ENCODE measurements around the gene CEP170. TPM values are rescaled to one million over a fixed set of nuclear protein-coding genes. Genes with fewer than 3 reads are reported as not detected.

The CEP170 gene
- total and polyA plus RNA-seq, 5 donors from 2014 or later, result 6.8 to 35.5 (median 9.0) TPM

DNA sequence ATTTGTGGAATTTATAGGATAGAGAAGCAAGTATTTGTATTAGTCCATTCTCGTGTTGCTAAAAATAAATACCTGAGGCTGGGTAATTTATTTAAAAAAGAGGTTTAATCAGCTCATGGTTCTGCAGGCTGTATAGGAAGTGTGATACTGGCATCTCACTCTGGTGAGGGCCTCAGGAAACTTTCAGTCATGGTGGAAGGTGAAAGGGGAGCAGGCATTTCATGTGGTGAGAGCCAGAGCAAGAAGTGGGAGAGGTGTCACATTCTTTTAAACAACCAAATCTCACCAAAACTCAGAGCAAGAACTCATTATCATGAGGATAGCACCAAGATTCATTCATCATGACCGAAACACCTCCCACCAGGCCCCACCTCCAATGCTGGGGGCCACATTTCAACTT lies 18.9 kb upstream of the CEP170 start:
- peaks cover 45% of the 10 kb centered on the region for H3K36me3 Mint-ChIP-seq
- no peak for ATAC-seq (ENCODE audit: low read depth in 2 of 2)

DNA sequence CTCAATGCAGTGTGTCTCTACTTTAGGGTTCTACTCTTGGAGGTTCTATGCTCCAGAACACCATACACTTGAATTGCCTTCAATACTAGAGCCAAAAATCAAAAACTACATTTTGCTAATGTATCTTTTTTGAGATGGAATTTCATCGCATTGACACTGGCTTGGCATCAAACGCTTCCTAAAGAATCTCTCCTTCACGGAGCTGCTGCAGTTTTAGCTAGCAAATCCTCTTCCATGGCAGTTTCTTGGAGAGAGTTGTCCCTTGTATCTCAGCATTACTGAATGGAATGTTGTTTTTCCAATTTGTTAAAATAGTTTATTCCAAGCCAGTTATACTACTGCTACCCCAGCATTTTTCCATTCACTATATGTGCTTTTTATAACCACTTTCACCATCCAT lies 18.4 kb upstream of the CEP170 start:
- peaks cover 44% of the 10 kb centered on the region for H3K36me3 Mint-ChIP-seq

More for the DNA sequence above, 18.9 kb upstream of the CEP170 start:
- DNase-seq, result no peak
- Histone ChIP-seq H3K4me3 (ENCODE audit: low read depth, low read length) (no peak overlapping the region), H3K27ac (ENCODE audit: insufficient read depth, low read length, poor library complexity, severe bottlenecking) (no peak overlapping the region), H3K4me1 (ENCODE audit: control insufficient read depth, insufficient read depth, low read length, poor library complexity, severe bottlenecking) (no peaks in the 10 kb centered on the region), H3K9me3 (ENCODE audit: control insufficient read depth in 2 of 2, low read length in 2 of 2) (no peaks in the 10 kb centered on the region), H3K27me3 (ENCODE audit: control insufficient read depth, insufficient read depth, low read length) (no peaks in the 10 kb centered on the region), H3K36me3 (ENCODE audit: control insufficient read depth, insufficient read depth, low read length) (peaks cover 53% of the 10 kb centered on the region)
- no peaks in the 10 kb centered on the region for H3K9me3 Mint-ChIP-seq
- H3K4me1 Mint-ChIP-seq, result peaks cover 7 to 19% (median 11%) of the 10 kb centered on the region in 4 donors
- peak overlapping the region in 1 of 3 donors; percentile 59 for H3K27ac Mint-ChIP-seq
- peaks cover 4% of the 10 kb centered on the region for H3K27me3 Mint-ChIP-seq
- H3K4me3 Mint-ChIP-seq, result no peak overlapping the region

DNA sequence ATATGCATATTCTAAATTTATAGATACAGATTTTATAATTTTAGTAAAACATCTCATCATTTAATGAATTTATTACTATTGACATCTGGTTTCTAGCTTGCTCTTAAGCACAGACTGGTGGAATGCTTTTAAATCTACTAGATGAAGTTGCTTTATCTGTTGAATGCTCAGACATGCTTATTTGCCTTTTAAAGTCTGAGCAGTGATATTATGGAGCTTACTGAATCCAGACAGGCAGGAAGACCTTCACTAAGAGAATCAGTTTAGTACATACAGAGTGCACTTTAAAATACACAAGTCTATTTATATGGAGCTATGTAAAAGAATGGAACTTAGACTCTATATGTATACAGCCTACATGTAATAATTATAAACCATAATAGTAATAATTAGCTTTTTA lies 17.3 kb upstream of the CEP170 start:
- ATAC-seq (ENCODE audit: low read depth in 2 of 2) (no peak), DNase-seq (no peak)
- Histone ChIP-seq H3K36me3 (ENCODE audit: control insufficient read depth, insufficient read depth, low read length) (peaks cover 45% of the 10 kb centered on the region), H3K4me1 (ENCODE audit: control insufficient read depth, insufficient read depth, low read length, poor library complexity, severe bottlenecking) (no peaks in the 10 kb centered on the region), H3K9me3 (ENCODE audit: control insufficient read depth in 2 of 2, low read length in 2 of 2) (no peaks in the 10 kb centered on the region), H3K27ac (ENCODE audit: insufficient read depth, low read length, poor library complexity, severe bottlenecking) (no peak overlapping the region), H3K27me3 (ENCODE audit: control insufficient read depth, insufficient read depth, low read length) (no peaks in the 10 kb centered on the region), H3K4me3 (ENCODE audit: low read depth, low read length) (no peak overlapping the region)
- H3K27ac Mint-ChIP-seq, result no peak overlapping the region
- peaks cover 46% of the 10 kb centered on the region for H3K36me3 Mint-ChIP-seq
- H3K4me3 Mint-ChIP-seq, result no peak overlapping the region
- peaks cover 4% of the 10 kb centered on the region for H3K27me3 Mint-ChIP-seq
- H3K4me1 Mint-ChIP-seq, result peaks cover 12 to 20% (median 17%) of the 10 kb centered on the region in 4 donors
- H3K9me3 Mint-ChIP-seq, result no peaks in the 10 kb centered on the region

More for the DNA sequence above, 18.4 kb upstream of the CEP170 start:
- Histone ChIP-seq H3K9me3 (ENCODE audit: control insufficient read depth in 2 of 2, low read length in 2 of 2) (no peaks in the 10 kb centered on the region), H3K4me3 (ENCODE audit: low read depth, low read length) (no peak overlapping the region), H3K4me1 (ENCODE audit: control insufficient read depth, insufficient read depth, low read length, poor library complexity, severe bottlenecking) (no peaks in the 10 kb centered on the region), H3K27ac (ENCODE audit: insufficient read depth, low read length, poor library complexity, severe bottlenecking) (no peak overlapping the region), H3K36me3 (ENCODE audit: control insufficient read depth, insufficient read depth, low read length) (peaks cover 49% of the 10 kb centered on the region), H3K27me3 (ENCODE audit: control insufficient read depth, insufficient read depth, low read length) (no peaks in the 10 kb centered on the region)
- Mint-ChIP-seq H3K27ac (no peak overlapping the region), H3K4me3 (no peak overlapping the region), H3K4me1 (peaks cover 7 to 19% (median 13%) of the 10 kb centered on the region in 4 donors), H3K27me3 (peaks cover 4% of the 10 kb centered on the region), H3K9me3 (no peaks in the 10 kb centered on the region)
- DNase-seq, result no peak
- no peak for ATAC-seq (ENCODE audit: low read depth in 2 of 2)

DNA sequence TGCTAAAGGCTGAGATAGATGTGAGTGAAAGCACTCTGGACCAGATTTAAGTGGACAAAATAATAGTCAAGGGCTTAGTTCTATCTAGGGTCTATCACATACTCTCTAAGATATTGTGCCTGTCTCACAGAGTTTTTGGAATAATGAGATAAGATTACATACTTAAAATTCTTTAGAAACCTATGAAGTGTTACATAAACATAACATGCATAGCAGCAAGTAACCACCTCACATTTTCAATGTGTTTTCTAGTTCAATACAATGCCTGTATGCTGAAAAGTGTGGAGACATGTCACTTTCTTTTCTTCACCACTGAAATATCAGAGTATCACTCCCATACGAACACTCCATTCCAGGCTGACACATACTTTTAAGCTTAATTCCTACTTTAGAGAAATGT lies 16.9 kb upstream of the CEP170 start:
- peaks cover 42% of the 10 kb centered on the region for H3K36me3 Mint-ChIP-seq
- H3K27ac Mint-ChIP-seq, result no peak overlapping the region
- no peak overlapping the region for H3K4me3 Mint-ChIP-seq
- Histone ChIP-seq H3K9me3 (ENCODE audit: control insufficient read depth in 2 of 2, low read length in 2 of 2) (no peaks in the 10 kb centered on the region), H3K27me3 (ENCODE audit: control insufficient read depth, insufficient read depth, low read length) (no peaks in the 10 kb centered on the region), H3K4me3 (ENCODE audit: low read depth, low read length) (no peak overlapping the region), H3K4me1 (ENCODE audit: control insufficient read depth, insufficient read depth, low read length, poor library complexity, severe bottlenecking) (no peaks in the 10 kb centered on the region), H3K36me3 (ENCODE audit: control insufficient read depth, insufficient read depth, low read length) (peaks cover 42% of the 10 kb centered on the region), H3K27ac (ENCODE audit: insufficient read depth, low read length, poor library complexity, severe bottlenecking) (no peak overlapping the region)
- no peak for ATAC-seq (ENCODE audit: low read depth in 2 of 2)
- DNase-seq, result no peak
- H3K4me1 Mint-ChIP-seq, result peaks cover 12 to 20% (median 15%) of the 10 kb centered on the region in 4 donors
- H3K9me3 Mint-ChIP-seq, result no peaks in the 10 kb centered on the region
- H3K27me3 Mint-ChIP-seq, result peaks cover 4% of the 10 kb centered on the region

GRCh38 chr1:243270097-243270864 lies 15.2 kb upstream of the CEP170 start:
- peaks cover 29% of the 10 kb centered on the region for H3K36me3 ChIP-seq (ENCODE audit: control insufficient read depth, insufficient read depth, low read length)
- no peak overlapping the region for H3K4me3 Mint-ChIP-seq
- ATAC-seq (ENCODE audit: low read depth in 2 of 2), result no peak
- peaks cover 12 to 20% (median 15%) of the 10 kb centered on the region in 4 donors for H3K4me1 Mint-ChIP-seq
- peaks cover 29% of the 10 kb centered on the region for H3K36me3 Mint-ChIP-seq
- no peak overlapping the region for H3K4me3 ChIP-seq (ENCODE audit: low read depth, low read length)
- H3K27ac Mint-ChIP-seq, result peak overlapping the region in 1 of 3 donors; percentile 50
- H3K9me3 ChIP-seq (ENCODE audit: control insufficient read depth in 2 of 2, low read length in 2 of 2), result no peaks in the 10 kb centered on the region
- H3K9me3 Mint-ChIP-seq, result no peaks in the 10 kb centered on the region
- no peak for DNase-seq
- H3K27me3 Mint-ChIP-seq, result no peaks in the 10 kb centered on the region
- H3K27me3 ChIP-seq (ENCODE audit: control insufficient read depth, insufficient read depth, low read length), result no peaks in the 10 kb centered on the region
- H3K27ac ChIP-seq (ENCODE audit: insufficient read depth, low read length, poor library complexity, severe bottlenecking), result no peak overlapping the region
- H3K4me1 ChIP-seq (ENCODE audit: control insufficient read depth, insufficient read depth, low read length, poor library complexity, severe bottlenecking), result no peaks in the 10 kb centered on the region

DNA sequence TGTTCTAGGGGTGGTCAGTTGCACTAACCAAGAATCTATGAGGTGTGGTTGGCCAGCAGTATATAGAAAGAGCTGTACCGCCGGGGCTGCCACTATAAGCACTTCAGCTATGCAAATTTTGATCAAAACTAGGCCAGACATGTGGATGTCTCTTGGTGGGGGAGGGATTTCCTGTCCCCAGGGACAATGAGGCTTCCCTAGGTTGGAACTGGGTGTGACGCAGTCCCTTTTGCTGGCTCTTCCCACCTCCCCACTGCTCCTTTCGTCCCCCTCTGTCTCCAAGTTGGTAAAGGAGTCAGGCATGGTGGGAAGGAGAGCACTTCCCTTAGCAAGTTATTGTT lies 14.3 kb upstream of the CEP170 start:
- Histone ChIP-seq H3K4me1 (ENCODE audit: control insufficient read depth, insufficient read depth, low read length, poor library complexity, severe bottlenecking) (no peaks in the 10 kb centered on the region), H3K36me3 (ENCODE audit: control insufficient read depth, insufficient read depth, low read length) (peaks cover 21% of the 10 kb centered on the region), H3K27ac (ENCODE audit: insufficient read depth, low read length, poor library complexity, severe bottlenecking) (no peak overlapping the region), H3K4me3 (ENCODE audit: low read depth, low read length) (no peak overlapping the region), H3K9me3 (ENCODE audit: control insufficient read depth in 2 of 2, low read length in 2 of 2) (no peaks in the 10 kb centered on the region), H3K27me3 (ENCODE audit: control insufficient read depth, insufficient read depth, low read length) (no peaks in the 10 kb centered on the region)
- Mint-ChIP-seq H3K4me3 (no peak overlapping the region), H3K36me3 (peaks cover 23% of the 10 kb centered on the region), H3K4me1 (peaks cover 17 to 29% (median 20%) of the 10 kb centered on the region in 4 donors), H3K27ac (no peak overlapping the region), H3K27me3 (no peaks in the 10 kb centered on the region), H3K9me3 (no peaks in the 10 kb centered on the region)
- DNase-seq, result no peak
- no peak for ATAC-seq (ENCODE audit: low read depth in 2 of 2)

- Mint-ChIP-seq H3K4me1 (peaks cover 17 to 34% (median 21%) of the 10 kb centered on the region in 4 donors), H3K9me3 (no peaks in the 10 kb centered on the region), H3K27me3 (no peaks in the 10 kb centered on the region), H3K27ac (peak overlapping the region in 1 of 3 donors; percentile 58), H3K4me3 (no peak overlapping the region), H3K36me3 (peaks cover 20% of the 10 kb centered on the region)
- H3K27me3 ChIP-seq (ENCODE audit: control insufficient read depth, insufficient read depth, low read length), result no peaks in the 10 kb centered on the region
- ATAC-seq (ENCODE audit: low read depth in 2 of 2) (no peak), DNase-seq (no peak)
- no peak overlapping the region for H3K27ac ChIP-seq (ENCODE audit: insufficient read depth, low read length, poor library complexity, severe bottlenecking)
- no peaks in the 10 kb centered on the region for H3K9me3 ChIP-seq (ENCODE audit: control insufficient read depth in 2 of 2, low read length in 2 of 2)
- peaks cover 16% of the 10 kb centered on the region for H3K36me3 ChIP-seq (ENCODE audit: control insufficient read depth, insufficient read depth, low read length)
- no peaks in the 10 kb centered on the region for H3K4me1 ChIP-seq (ENCODE audit: control insufficient read depth, insufficient read depth, low read length, poor library complexity, severe bottlenecking)
- no peak overlapping the region for H3K4me3 ChIP-seq (ENCODE audit: low read depth, low read length)
Observed at GRCh38 chr1:243268751-243269460, 13.8 kb upstream of the CEP170 start.

Data from CD4-positive, CD25-positive, alpha-beta regulatory T cell (primary cell).